G401 (cell line): ENCODE measurements around the gene BCAS1. TPM values are rescaled to one million over a fixed set of nuclear protein-coding genes. Genes with fewer than 3 reads are reported as not detected.

Experiments used
- DNase-seq: peaks from one replicate; pipeline ENCODE4 v3.0.0-alpha.2; 2015; ENCODE audit warnings: low spot score
- in situ Hi-C: cut with HindIII; loops from 2 replicates; pipeline ENCODE4 v1.10.0; 2016; ENCODE audit warnings: low sequenced_read_pairs, mixed read lengths
- total RNA-seq: library from RNA; depleted of rRNA; stranded (reverse); fragments of >200 nt; shearing (Covaris generic); gene quantifications from 2 replicates; pipeline ENCODE4 v1.2.3, GENCODE V29; 2014

Gene BCAS1
- total RNA-seq, 1 experiment from 2014 or later: not detected

DNA sequence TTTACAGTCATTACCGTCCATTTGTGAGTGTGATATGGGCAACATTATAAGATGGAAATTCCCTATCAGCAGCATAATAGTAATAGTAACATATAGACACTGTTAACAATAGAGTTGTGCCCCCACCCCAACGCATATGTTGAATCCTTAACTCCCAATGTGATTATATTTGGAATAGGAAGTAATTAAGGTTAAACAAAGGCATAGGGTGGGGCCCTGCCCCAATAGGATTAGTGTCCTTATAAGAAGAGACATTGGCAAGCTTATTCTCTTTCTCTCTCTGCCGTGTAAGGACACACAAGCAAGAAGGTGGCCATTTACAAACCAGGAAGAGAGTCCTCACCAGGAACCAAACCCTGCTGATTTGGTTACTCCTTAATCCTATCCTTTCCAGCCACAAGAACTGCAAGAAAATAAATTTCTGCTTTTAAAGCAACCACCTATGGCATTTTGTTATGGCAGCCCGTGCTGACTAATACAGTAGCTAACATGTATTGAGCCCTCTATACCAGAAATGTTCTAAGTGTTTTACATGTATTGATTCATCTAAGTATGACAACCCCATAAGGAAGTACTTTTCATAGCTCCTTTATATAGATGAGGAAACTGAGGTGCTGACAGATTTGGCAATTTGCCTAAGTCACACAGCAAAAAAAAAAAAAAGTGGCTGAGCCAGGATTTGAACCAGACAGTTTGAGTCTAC, 114.2 kb downstream of the BCAS1 start:
- in situ Hi-C loops: loop anchor here (5.0 kb wide), 1 partner anchor 36 kb away; no protein-coding TSS in a partner anchor
- no peak for DNase-seq

DNA sequence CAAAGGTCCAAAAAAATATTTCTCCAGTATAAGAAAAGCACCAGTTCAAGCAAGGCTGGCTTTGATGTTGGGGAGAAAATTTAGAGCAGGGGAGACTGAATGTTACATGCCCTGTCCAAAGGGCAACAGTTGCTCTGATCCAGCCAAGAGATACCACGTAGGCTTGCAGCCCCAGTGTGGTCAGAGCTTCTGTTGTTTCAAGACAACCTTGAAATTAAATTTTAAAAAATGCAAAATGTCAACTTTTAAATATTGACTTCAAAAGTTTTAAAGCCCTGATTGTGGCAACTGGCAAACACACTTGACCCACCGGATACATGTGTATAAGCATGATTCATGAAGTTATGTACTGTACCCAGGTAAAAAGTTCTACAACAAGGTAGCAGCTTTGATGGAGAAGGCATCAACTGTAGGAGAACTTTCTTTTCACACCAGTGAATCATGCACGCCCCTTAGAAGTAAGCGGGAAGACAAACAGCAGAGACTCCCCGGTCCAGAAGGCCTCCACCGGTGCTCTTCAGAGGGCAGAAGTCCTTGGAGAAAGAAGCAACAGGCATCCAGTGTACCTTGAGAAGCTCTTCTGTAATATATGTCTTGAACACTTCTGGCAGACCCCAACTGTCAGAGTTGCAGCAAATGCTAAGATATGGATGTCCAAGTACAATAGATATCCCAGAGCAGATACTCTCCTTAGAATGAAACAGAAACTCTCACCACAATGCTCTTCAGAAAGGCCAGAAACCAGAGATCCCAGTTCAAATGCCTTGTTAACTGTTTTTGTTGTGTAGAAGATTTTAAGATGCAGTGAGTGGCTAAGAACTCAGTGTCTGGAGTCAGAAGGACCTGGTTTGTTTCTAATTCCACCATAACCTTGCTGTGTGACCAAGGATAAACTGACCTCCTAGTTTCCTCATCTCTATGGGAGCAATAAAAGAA, 115.4 kb downstream of the BCAS1 start:
- DNase-seq: no peak
- in situ Hi-C loops: loop anchor here (5.0 kb wide), 1 partner anchor 37 kb away; no protein-coding TSS in a partner anchor

DNA sequence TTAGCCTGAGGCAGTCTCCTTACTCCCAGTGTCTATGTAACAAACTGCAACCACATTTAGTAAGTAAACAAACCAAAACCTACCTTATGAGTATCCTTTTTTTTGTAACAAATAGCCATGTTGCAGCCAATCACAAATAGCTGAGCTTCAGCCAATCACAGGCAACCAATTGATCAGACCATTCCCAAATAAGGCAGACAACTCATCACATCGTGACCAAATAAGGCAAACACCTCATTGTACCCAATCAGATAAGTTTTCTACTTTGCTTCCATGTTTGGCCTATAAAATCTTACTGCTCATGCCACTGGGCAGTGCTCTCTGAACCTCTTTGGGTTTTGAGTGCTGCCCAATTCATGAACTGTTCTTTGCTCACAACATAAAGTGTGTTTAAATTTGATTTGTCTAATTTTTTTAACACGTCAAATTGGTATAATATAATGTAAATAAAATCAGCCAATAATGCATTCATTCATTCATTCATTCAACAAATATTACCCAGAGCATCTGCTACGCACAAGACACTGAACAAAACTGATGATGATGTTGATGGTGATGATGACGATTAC, 117.8 kb downstream of the BCAS1 start:
- in situ Hi-C loops: no loop called here
- no peak for DNase-seq

DNA sequence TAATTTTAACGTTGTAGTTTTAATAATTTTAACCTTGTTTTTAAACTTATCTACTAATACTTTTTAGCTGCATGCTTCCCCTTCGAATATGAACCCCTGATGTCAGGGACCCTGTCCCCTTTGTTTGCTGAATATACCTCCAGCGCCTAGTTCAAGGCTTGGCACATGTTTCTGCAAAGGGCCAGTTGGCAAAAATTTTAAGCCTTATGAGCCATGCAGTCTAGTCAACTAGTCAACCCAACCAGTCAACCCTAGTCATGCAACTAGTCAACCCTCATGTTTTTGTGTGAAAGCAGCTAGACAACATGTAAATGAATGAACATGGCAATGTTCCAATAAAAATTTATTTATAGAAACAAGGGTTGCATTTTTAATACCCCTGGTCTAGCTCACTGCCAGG, 119.8 kb downstream of the BCAS1 start:
- no peak for DNase-seq
- in situ Hi-C loops: no loop called here

DNA sequence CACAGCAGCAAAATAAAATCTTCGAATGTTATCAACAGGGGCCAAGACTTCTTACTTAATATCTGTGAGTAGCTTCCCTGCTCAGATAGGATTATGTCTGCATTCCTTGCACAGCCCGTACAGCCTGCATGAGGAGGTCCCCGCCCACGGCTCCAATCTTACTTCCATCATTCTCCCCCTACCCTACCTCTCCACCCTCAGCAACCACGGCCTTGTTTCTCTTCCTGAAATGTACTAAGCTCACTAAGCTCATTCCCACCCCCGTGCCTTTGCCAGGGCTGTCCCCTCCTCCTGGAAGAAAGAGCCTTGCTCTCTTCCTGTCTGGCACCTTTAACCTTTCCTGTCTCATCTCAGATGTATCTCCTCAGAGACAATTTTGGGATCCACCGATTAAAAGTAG, 120.4 kb downstream of the BCAS1 start:
- in situ Hi-C loops: no loop called here
- DNase-seq: no peak

DNA sequence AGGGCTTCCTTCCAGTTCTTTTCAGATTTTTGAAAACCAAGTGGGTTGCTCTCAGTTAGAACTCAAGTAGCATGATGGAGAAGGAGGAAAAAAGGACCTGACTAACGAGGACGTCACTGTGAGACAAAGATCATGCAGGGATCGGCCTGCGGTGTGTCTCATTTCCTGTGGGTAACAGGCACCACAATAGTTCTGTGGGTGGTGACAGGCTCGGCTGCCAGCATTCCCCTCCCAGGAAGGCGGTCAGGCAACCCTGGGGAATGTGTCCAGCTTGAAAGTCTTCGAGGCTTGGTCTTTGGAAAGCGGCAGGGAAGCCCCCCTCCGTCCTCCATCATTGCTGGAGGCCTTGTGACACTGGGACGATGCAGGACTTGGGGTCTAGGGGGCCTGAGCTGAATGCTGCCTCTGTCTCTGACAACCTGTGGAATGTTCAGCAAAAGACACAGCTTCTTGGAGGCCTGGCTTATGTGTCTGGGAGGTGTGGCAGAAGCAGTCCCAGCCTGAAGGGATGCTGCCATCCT, 121.0 kb downstream of the BCAS1 start:
- in situ Hi-C loops: no loop called here
- no peak for DNase-seq

DNA sequence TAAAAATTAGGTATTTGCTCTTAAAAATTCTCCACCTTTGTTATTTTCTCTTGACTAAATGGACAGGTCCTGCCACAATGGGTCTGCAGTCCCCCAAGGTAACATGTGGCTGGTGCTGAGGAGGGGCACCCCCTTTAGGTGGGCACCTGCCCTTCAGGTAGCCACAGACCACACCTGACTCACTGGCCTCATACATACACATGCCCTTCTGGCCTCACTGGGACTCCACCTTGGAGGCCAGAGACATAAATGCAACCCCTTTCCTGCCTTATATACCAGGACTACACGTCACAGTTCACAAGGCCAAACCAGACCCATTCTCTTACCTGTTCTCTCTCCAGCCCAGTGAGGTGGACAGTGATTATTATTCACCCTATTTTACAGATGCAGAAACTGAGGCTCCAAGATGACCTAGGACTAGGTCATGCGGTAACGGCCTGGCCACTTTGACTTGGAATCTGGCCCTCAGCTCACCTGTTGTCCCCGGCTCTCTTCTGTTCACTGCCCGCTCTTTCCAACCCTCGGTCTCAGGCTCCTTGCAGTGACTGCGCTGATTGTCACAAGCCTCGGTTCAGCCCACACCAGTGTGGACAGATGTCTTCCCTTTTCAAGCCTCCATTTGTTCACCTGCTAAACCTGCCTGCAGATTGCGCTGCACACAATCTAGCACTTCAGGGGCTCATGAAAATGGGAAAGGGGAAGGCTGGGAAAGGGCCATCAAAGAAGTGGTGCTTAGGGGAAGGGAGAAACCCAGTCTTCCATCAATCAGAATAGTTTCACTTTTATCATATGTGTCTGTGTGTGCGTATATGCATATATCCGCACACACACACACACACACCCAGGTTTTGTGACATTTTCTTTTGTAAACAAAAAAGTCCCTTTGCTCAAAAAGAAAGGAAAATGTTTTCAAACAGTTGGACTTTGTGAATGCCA, 121.7 kb downstream of the BCAS1 start:
- in situ Hi-C loops: no loop called here
- no peak for DNase-seq

DNA sequence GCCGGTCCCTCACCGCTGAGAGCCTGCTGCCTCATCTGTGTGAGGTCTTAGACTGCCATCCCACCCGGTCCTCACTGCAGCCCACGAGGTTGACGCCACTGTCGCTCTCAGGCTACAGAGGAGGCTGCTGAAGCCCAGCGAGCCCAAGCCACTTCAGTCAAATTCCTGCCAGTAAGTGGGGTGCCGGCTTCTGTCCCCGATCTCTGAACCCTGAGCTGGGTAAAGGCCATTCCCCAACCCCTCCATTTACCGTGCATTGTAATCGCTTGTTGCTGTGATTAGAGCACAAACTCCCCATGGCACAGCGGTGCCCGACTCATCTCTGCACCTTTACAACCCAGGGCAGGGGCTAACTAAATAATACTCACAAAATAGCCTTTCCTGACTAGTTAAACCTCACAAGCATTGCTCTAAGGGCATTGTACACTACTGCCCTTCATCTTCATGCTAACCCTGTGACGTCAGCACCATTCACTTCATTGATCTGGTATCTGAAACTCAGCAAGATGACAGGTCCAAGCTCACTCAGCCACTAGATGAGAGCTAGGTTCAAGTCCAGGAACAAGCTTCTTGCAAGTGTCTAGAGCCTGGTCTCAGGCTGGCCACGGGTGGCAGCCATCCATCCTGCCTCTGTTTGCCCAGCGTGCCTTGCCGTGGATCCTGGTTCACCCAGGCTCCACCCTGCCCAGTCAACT, 122.7 kb downstream of the BCAS1 start:
- DNase-seq: no peak
- in situ Hi-C loops: no loop called here

DNA sequence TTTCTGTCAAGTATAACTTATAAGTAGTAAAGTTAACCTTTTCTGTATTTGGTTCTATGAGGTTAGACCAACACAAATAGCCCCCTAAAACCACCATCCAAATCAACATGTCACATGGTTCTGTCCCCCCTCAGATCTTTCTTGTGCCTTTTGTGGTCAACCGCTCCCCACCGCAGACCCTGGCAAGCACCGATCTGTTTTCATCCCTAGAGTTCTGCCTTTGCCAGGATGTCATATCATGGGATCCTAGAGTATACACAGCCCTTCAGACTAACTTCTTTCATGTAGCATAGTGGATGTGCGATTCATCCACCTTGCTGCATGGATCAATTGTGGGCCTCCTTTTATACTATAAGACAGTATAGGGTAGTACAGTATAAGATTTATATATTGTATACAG, 124.3 kb downstream of the BCAS1 start:
- DNase-seq: no peak
- in situ Hi-C loops: no loop called here

DNA sequence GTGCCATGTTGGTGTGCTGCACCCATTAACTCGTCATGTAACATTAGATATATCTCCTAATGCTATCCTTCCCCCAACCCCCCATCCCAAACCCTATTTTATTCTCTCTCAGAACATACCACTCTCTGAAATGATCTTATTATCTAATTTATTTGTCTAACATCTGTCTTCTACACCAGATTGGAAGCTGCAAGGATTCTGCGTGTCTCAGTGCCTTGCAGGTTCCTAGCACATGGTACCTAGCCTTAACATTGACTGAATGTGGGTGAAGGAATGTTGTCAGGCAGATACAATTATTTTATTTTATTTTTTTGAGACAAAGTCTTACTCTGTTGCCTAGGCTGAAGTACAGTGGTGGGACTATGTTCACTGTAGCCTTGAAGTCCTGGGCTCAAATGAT, 124.9 kb downstream of the BCAS1 start:
- DNase-seq: no peak
- in situ Hi-C loops: no loop called here

DNA sequence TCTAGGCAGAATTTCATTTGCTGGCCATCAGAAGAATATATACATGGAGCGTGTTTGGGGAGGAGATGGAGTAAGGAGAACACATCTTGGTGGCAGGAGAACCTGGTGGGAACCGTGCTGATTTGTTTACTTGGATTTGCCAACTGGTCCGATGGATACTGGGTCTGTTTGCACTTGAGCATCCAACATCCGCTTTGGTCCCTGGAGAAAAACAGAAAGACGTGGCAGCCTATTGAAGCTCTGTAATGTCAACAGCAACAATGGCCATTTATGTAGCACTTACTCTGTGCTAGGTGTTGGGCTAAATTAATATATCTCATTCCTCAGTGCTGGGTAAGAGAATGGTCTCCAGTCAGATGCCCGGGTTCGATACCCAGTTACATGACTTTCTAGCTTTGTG, 125.6 kb downstream of the BCAS1 start:
- in situ Hi-C loops: no loop called here
- no peak for DNase-seq

DNA sequence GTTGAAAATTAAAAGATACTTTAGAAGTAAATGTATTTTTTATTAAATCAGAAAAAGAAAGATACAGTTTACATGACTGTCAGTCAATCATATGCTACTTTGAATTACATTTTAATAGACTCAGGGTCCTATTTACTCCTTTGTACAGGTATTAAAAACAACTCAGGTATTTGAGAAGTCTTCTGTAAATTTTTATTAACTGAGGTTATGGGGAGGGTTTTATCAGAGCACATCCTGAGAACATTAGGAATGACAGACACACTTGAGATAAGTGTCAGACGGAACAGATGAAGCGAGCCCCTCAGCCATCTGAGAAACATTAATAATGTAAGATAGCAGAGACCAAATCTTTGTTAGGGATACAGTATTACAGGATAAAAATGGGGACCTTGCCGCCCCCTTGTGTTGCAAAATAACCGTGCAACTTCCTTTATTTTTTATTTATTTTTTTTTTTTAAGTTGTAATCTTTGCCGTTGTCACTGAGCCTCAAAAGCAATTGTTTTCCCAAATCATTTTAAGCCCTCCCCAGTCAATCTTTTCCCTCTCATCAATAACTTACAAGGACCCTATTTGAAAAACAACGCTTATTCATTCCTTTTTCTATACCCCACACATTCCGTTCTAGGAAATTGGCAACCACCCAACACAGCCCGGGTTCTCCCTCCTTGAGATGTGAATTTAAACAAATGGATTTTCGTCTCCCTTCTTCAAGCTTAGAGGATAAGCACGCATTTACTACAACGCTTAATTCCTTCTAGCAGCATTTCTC, 126.7 kb downstream of the BCAS1 start:
- in situ Hi-C loops: no loop called here
- DNase-seq: no peak

DNA sequence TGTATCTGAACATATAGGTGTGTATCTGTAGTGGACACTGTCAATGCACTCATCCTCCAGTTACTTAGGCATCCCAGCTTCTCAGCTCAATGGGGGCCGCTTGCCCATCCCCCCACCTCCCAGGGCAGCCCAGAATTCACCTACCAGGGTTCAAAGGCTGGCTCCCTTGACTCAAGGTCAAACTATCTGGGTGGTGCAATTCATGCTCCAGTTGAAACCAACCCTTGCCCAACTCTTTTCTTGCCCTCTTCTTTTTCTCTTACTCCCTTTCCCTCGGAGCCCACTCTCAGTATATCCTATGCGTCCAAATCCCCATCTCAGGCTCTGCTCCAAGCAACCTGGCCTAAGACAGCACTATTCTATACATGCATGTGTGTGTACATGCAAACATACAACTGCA, 127.4 kb downstream of the BCAS1 start:
- DNase-seq: no peak
- in situ Hi-C loops: no loop called here

DNA sequence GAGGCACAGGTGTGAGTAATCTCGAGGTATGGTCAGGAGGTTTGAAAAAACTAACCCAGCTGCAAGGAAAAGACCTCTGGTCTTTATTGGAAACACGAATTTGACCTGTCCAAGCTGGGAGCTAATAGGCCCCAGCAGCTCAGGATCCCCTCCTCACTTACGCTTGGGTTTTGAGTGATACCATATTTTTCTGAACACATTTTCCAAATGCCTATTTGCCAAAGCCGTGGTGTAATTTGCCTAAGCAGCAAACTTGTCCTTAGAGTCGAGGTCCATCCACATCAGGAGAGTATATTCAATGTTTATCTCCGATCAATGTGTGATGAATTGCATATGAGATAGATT, 128.0 kb downstream of the BCAS1 start:
- in situ Hi-C loops: no loop called here
- DNase-seq: no peak

DNA sequence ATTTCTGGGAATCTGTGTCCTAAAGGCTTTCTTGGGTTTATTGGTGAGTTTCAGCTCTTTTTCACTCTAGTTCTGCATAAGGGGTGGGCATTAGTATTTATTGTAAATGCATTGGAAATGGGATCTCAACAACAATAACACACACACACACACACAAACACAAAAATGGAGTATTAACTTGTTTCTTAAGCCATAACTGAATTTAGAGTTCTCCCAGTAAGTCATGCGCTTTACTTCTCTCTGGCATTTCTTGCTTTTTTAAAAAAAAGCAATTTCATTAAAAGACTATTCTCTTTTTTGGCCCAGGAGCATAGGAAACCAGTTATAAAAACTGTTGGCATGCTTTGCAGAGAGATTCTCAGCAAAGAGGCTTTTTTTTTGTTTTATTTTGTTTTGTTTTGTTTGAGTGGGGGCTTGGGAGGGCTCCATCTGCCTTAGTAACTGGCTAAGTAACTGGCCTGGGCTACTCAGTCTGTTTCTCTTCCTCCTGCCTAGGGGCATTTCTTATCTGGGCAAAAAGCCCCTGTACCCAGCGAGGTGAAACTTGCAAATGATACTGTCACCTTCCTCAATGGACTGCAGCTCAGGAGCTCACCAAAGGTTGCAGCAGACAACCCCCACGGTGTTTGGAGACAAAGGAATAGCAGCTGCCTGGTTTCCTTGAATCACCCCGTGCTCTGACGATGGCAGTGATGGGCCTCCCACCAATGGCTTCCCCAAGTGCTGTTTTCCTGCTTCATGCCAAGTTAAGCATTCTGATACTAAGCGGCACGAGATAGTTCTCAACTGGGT, 128.5 kb downstream of the BCAS1 start:
- in situ Hi-C loops: no loop called here
- DNase-seq: peak; percentile 30

DNA sequence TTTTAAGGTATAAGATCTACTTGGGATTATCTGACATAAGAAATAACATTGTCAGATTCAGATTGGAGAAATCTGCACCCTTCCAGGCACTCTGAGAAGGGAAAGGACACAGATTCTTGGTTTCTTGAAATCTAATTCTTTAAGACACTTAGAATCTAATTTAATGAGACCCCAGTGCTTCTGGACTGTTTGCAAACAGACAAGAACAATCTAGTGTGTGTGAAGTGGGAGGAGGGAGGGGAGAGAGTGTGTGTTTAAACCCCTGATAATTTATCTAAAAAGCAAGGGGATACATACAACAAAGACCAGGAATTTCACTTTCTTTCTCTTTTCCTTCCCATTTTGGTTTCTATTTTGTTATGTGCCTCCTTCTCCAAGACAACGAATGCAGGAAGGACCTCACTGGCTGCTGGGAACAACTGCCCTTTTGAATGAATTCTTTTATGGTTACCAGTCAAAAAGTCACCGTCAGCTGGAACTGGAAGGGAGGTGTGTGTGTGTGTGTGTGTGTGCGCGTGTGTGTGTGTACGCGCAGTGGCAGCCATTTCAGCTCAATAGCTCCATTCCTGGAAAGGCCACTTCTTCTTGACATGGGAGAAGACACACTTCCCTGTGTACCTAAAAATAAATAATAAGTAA, 129.4 kb downstream of the BCAS1 start:
- no peak for DNase-seq

DNA sequence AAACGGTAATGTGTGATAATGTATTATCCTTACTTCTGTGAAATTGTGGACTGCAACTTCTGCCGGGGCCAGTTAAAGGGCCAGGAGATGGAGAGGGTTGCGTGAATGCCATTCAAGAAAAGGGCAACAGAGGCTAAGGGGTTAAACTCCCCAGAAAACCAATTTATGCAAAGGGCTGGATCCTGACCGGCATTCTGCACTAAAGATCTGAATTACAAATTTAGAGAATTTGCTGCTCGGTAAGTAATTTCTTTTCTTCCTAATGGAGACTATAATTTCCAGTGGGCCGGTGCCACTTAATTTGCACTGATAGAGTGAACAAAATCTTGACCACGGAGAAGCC, 130.1 kb downstream of the BCAS1 start:
- in situ Hi-C loops: no loop called here
- no peak for DNase-seq

More for the DNA sequence above, 129.4 kb downstream of the BCAS1 start:
- in situ Hi-C loops: no loop called here
